ENCODE data around the gene MRRF.
"Not testable (repeated sequence)": the region's sequence is repeated elsewhere in the genome, so short reads cannot be mapped to it uniquely, and the experiment has no call there.

MRRF gene

DNA sequence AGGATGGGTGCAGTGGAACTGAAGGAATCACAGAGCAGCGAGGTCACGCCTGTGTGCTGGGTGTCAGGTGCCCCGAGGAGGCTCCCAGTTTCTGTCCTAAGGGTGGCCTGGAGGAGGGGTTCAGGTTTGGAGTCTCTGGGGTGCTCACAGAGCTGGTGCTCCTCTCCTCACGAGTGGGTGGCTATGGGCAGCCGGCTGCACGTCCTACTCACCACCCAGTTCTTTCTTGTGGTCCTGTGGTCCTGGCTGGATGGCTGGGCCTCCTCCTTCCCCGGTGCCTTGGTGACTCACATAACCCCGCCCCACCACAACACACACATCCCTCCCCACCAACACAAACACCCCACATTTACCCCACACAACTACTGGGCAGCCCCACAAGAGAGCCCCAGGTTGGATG, 96.2 kb downstream of the MRRF start:
- DNase-seq (ENCODE audit: low read depth) = no peak

DNA sequence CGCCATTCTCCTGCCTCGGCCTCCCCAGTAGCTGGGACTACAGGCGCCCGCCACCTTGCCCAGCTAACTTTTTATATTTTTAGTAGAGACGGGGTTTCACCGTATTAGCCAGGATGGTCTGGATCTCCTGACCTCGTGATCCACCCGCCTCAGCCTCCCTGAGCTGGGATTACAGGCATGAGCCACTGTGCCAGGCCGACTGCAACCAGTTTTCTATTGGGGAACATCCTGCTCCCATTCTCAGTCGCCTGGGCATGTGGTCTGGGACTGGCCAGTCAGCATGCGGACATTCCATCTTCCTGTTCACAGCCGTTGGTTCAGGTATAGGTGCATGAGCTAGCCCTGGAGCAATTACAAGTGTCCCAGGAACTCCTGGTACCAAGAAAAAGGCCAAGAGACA, 98.4 kb downstream of the MRRF start:
- DNase-seq (ENCODE audit: low read depth) = not testable (repeated sequence)

DNA sequence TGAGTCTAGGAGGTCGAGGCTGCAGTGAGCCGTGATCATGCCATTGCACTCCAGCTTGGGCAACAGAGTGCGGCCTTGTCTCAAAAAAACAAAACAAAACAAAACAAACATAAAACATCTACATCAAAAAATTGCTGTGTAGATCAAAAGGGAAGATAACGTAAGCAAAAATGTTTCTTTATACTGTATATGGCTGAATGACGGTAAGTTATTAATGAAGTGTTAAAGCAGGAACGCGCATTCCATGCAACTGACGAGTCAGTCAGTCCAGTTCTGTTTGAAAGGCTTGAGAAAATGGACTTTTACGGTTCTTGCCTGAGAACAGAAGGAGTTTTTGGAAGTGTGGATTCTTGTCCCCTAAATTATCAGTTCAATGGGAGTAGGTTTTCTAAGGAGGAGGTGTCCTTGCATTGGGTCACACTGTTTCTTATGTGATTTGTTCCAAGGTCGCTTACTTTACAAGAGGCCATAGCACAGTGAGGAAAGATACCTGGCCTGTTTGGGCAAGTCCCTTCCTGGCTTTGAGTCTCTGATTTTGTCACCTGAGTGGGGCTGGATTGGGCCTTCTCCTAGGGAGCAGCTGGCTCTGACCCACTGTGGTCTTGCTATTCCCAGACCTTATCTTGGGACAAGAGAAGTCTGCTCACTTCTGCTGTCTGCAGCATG, 99.6 kb downstream of the MRRF start:
- DNase-seq (ENCODE audit: low read depth) = no peak

DNA sequence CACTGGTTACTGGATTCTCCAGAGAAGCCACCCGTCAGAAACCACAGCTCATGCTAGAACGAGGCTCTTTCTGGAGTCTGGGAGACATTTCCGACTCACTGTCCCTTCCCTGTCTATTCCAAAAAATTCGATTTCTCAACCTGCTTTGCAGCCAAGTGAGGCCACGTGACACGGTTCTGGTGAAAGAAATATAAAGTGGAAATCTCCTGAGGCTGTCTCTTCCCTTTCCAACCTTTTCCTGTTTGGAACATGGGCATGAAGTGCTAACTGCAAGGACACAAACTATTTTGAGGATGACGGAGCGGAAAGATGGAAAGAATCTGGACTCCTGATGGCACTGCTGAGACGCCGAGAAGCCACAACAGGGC, 100.1 kb downstream of the MRRF start:
- no peak for DNase-seq (ENCODE audit: low read depth)

DNA sequence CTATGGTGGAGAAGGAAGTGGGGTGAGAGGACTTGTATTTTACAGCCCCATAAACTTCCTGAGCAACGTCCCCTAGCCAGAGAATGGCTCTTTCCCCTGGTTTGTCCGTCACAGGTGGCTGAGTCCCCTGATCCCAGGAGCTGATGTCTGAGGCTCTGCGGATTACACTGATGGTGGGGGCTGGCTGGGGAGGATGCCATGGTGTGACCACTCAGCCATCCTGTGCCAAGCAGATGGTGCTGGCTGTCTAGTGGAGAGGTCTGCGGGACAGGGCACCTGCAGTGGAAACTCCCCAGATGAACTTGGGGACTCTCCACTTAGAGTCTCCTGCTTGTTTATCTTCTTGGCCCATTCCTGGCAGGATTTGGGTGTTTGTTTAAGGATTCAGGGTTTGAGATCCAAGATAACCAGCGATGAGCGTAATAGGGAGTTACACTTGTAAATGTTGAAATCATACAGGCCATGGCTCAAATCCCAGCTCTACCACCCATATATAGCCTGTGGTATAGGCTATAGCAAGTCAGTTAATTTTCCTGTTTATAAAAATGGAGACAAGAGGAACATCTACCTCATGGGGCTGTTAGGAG, 101.5 kb downstream of the MRRF start:
- no peak for DNase-seq (ENCODE audit: low read depth)

DNA sequence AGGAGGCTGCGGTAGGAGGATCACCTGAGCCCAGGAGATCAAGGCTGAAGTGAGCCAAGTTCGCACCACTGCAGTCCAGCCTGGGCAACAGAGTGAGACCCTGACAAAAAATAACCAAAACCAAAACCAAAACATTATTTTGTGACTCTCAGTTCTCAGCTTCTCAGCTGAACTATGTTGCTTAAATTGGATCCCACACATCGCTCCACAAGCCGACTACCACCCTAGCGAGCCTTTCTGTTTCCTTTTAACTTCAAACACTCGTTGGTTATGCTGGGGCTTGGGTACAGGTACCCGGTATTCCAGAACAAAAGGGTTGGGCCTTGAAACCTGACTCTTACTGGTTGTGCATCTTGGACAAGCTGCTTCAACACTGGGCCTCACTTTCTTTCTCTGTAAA, 102.4 kb downstream of the MRRF start:
- DNase-seq (ENCODE audit: low read depth) = no peak

DNA sequence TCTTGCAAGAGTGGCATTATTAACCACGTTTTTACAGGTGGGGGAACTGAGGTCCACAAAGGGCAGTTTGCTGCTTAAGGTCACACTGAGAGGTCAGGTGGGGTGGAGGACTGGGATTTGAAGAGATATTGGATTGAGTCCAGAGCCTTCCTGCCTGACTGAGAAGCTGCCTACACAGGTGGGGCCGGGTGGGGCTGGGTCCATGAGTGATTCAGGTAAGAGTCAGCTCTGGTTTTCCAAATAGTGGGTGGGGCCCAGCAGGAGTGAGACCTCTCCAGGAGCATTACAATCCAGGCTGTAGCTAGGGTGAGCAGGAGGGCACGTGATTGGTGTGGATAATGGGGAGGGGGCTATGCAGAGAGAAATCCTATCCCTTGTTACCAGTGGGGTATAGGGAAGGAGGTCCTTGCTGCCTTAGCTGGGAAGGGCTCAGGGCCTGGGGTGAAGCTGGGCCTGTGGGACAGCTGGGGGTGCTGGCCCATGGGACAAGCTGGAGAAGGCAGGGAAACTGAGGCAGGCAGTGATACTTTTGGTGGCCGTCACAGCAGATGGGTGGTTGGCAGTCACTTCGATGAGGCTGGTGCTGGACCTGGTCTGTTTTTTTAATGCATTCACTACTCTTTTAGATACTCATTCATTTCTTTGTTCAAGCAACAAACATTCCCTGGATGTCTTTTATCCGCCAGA, 103.2 kb downstream of the MRRF start:
- no peak for DNase-seq (ENCODE audit: low read depth)

DNA sequence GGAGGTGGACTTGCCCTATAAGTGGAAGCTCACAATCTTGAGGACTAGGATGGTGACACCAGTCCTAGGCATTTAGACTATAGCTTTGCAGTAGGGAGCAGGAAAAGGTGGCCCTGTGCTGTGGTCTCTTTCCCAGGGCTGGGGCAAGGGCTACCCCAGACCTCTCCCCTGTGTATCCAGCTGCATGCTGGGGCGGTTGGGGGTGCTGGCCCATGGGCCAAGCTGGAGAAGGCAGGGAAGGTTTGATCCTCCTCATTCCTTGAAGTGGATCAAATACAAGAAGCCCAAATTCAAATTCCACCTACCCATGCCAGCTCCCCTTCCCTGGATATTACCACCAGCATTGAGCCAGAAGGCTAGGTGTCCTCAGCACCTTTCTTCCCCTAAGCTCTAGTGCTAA, 104.0 kb downstream of the MRRF start:
- DNase-seq (ENCODE audit: low read depth) = no peak

DNA sequence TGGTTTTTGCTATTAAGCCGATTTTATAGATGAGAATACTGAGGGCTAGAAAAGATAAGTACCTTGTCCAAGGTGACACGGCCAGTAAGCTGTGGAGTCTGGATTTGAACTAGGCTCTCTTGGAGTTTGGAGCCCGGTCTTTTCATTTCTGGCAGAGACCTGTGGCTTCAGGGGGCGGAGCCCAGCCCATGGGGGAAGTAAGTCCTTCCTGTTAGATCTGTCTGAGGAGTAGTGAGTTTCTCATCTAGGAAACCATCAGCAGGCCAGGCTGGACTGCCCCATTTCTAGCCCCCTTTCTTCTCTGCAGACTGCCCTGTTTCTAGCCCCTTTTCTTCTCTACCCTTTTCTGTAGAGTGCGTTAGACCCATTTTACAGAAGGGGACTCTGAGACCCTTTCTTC, 105.6 kb downstream of the MRRF start:
- DNase-seq (ENCODE audit: low read depth) = no peak

DNA sequence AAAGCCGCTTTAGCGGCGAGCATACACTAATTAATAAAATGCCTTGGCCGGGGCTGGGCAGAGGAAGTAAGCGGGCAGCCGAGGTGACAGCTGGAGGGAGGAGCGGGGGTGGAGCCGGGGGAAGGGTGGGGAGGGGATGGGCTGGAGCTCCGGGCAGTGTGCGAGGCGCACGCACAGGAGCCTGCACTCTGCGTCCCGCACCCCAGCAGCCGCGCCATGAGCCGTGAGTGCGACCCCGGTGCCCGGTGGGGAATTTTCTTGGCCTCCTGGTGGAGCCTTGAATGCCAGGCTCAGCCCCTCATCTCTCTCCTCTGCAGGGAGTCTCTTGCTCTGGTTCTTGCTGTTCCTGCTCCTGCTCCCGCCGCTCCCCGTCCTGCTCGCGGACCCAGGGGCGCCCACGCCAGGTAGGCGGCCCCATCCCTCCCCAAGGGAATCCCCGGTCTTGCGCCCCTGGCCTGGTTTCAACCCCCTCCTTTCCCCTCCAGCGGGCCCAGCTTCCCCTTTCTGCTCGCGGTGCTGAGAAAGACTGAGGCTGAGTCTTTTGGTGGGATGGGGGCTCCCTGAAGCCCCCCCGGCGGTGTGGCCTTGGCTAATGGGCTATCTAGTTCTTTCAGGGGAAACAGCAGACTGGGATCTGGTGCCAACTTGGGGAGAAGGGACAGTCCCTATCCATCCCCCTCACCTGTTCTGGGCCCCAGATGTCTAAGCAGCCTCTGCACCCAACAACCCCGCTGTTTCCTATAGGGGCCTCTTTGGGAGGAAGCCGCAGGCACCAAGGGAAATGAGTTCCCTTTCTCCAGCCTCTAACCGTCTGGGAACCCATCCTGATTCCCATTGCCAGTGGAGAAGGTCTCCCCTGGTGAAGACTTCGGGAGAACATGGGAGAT, 106.4 kb downstream of the MRRF start, which contains the start of gene PTGS1:
Gene PTGS1 (plus strand): TSS at position 156 of the 887 bp plus-strand sequence. CDS start 61 bp downstream, at position 217.
- DNase-seq (ENCODE audit: low read depth) = no peak

DNA sequence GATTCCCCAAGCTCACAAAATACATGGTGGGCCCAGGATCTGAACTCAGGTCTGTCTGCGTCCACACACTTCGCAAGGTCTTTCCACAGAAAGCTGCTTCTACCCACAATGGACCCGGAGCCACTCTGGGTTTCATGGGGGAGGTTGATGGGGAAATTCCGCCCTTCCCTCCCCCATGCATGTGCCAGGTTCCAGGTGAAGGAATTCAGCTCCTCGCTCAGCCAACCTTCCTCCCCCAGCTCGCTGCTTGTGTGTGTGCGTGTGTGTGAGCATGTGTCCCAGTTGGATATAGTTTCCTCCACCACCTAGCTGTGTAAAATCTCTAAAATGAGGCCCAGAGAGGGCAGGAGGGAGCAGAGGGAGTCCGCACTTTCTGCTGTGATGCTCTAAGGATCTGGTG, 107.2 kb downstream of the MRRF start:
- DNase-seq (ENCODE audit: low read depth) = no peak

DNA sequence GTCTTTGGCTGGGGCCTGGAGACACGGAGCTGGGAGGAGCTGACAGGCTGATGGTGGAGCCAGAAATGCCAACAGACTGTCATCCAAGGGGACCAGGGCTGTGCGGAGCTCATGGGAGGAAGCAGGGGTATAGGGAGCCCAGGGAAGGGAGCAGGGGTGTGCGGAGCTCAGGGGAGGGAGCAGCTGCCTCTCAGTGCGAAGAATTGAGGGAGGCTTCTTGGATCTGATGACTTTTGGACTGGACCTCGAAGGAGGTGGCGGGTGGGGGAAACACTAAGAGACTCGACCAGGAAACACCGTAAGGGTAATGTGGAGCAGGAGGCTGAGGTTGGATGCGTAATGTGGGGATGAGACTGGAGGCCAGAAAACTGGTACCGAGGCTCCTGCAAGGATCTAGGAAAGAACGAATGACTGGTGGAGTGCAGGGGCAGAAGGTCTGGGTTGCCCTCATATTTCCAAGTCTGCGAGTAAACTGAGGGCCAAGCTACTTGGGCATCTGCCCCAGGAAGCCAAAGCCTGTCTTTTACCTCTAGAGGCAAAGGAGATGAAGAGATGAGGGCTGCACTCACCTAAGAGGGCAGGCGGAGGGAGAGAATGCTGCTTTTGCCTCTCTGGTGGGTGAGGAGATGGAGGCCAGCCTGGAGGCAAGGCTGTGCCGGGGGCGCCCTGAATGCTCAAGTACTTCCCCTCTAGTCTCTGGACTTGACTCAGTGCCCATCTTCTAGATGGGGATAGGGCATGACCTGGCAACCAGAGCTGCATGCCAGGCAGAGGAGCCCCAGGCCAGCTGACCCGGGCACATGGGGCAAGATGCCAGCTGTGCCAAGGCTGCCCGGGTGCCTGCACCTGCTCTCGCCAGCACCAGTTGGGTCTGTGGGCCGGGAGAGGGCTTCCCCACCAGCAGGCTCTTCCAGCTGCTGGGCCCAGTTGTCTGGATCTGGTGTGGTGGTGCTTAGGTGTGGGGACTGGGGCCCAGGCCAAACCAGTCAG, 108.5 kb downstream of the MRRF start:
- no peak for DNase-seq (ENCODE audit: low read depth)

DNA sequence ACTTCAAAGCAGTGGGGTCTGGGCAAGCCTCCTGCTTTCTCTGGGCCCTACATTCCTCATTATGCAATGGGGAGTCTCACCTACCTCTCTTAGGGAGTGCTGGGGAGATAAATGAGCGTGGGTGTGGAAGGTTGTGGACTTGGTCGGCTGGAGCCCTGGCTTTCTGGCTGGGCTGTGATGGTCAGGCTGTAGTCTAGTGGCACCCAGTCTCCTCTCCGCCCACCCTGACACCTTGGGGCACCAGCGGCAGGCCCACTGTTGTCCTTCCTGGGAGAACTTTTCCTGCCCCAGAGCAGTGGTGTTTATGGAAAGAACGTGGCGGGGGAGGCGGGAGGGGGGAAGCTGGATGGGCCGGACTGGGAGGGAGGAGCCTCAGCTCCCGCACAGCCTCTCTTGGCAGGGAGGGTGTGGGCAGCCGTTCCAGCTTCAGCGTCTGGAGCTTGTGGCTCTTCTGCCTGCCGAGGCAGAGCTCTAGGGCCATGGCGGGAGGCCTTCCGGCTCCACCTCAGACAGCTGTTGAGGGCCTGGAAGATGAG, 110.3 kb downstream of the MRRF start:
- DNase-seq (ENCODE audit: low read depth) = no peak

DNA sequence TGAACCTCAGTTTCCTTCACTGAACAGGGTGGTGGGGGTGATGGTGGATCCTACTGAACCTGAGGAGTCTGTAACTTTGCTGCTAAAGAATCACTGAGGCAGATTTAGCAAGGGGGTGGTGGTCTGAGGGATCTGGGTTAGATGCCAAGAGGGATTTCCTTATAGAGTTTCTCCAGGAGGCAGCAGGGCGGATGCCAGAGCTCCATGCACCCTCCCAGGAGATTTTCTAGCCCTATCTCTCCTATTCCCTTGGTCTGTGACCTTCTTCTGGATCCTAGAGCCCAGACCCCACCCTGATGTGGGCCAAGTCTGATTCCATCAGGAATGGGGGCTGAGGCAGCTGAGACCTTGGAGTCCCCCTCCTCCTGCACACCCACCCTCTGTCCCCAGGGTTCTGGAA, 112.1 kb downstream of the MRRF start:
- no peak for DNase-seq (ENCODE audit: low read depth)

DNA sequence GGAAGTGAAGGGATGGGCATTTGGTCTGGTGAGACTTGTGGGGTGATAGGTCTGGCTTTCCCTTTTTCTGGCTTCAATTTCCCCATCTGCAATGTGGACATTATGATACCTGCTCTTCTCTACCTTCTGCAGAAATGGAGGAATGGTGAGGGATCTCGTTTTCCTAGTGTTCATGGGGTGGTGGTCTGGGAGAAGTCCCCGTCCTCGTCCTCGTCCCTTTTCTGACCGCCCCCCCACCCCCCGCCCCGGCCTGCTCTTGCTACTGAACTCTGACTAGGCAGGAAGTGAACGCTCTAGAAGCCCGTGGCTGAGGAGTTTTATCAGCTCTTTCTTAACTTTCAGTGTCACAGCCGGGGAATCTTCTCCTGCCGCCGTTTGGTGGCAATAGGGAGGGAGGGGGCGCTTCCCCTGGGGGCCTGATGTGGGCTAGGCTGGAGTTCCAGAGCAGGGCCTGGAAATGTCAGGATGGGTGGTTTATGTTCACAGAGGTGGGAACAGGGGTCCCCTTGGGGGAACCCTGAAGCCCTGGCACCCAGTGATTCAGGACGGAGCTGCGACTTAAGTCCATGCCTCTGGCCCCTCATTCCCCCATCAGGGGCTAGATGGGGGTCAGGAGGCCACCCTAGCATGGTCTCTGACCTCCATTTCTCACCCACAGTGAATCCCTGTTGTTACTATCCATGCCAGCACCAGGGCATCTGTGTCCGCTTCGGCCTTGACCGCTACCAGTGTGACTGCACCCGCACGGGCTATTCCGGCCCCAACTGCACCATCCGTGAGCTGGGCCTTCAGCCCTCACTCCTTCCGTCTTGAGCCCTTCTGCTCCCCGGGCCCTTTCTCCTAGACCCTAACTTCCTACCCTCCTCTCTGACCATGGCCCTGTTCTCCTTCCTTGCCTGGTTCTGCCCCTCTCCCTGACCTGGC, 112.8 kb downstream of the MRRF start:
- DNase-seq (ENCODE audit: low read depth) = no peak

DNA sequence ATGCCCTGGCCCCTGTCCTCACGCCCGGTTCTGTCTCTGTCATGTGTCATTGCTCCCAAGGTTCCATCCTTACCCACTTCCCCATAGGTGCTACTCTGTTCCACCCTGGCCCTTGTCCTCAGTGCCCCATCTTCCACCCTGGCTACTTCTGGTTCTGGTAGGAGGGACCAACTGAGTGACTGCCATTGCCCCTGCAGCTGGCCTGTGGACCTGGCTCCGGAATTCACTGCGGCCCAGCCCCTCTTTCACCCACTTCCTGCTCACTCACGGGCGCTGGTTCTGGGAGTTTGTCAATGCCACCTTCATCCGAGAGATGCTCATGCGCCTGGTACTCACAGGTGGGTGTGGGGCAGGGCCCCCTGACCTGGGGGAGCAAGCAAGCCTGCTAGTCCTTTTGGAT, 113.6 kb downstream of the MRRF start:
- no peak for DNase-seq (ENCODE audit: low read depth)

DNA sequence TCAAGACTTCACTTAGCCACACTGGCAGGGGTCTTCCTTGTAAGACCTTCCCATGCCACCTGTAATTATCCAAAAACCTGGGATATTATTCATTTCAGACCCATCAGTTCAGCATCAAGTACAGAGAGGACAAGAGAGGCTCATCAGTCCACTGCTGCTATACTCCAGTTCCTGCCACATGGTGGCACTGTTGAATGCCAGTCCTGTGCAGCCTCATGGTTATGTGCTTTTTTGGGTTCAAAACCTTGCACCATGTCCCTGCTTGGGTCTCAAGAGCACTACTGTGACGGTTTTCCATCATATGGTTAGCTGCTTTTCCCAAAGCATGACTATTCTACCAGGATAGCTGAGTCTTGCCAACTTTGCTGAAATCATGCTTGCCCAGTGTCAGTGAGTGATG, 114.7 kb downstream of the MRRF start:
- no peak for DNase-seq (ENCODE audit: low read depth)

DNA sequence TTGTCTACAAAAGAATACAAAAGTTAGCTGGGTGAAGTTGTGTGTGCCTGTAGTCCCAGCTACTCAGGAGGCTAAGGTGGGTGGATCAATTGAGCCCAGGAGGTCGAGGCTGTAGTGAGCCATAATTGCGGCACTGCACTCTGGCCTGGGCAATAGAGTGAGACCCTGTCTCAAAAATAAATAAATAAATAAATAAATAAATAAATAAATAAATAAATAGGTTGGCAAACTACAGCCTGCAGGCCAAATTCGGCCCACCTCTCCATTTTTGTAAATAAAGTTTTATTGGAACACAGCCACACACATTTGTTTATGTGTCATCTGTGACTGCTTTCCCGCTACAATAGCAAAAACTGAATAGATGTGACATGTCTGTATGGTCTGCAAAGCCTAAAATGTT, 115.6 kb downstream of the MRRF start:
- DNase-seq (ENCODE audit: low read depth) = no peak
